WTC11 (cell line): Measurements from ENCODE around the gene BFSP2.

Experiments used
- KAT7 ChIP-seq: sonication (generic); formaldehyde crosslinking; IDR thresholded peaks from 2 replicates; pipeline ENCODE4 v1.8.1; 2023; ENCODE audit warnings: missing genetic modification reagents, mild to moderate bottlenecking, borderline replicate concordance
- TCF7 ChIP-seq: sonication (generic); formaldehyde crosslinking; IDR thresholded peaks from 2 replicates; pipeline ENCODE4 v1.8.0; 2022; ENCODE audit warnings: mild to moderate bottlenecking, low read depth, missing genetic modification reagents, moderate library complexity
- TF ChIP-seq, protein P1 (sequence below): fragments of 200-600 bp; IDR thresholded peaks from 2 replicates; pipeline ENCODE4 v1.8.0; 2022; ENCODE audit warnings: antibody characterized with exemption
- TF ChIP-seq, protein P2 (sequence below): sonication (generic); formaldehyde crosslinking; IDR thresholded peaks from 2 replicates; pipeline ENCODE4 v1.8.0; 2022; ENCODE audit warnings: mild to moderate bottlenecking, missing genetic modification reagents
- TF ChIP-seq, protein P3 (sequence below): sonication (generic); formaldehyde crosslinking; IDR thresholded peaks from 2 replicates; pipeline ENCODE4 v1.8.1; 2023; ENCODE audit warnings: mild to moderate bottlenecking, missing genetic modification reagents

DNA sequence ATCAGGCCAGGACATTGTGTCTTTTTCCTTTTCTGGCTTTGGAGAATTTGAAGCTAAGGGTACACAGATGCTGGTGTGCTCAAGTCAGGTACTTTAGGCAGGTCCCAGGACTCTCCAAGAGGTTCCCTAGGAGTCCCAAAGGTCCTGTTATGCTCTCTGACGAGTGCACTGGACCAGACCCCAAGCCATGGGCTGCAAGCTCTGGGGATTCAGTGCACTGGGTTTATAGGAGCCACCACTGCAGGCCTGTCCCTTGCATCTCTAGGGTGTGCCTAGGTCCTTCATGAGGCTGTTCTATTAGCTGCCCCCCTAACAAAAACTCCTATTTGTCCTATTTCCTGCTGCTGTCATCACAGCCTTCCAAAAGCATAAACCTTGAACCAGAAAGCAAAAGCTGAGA is 31.9 kb upstream of the BFSP2 start:
- TF ChIP-seq, protein P1, sequence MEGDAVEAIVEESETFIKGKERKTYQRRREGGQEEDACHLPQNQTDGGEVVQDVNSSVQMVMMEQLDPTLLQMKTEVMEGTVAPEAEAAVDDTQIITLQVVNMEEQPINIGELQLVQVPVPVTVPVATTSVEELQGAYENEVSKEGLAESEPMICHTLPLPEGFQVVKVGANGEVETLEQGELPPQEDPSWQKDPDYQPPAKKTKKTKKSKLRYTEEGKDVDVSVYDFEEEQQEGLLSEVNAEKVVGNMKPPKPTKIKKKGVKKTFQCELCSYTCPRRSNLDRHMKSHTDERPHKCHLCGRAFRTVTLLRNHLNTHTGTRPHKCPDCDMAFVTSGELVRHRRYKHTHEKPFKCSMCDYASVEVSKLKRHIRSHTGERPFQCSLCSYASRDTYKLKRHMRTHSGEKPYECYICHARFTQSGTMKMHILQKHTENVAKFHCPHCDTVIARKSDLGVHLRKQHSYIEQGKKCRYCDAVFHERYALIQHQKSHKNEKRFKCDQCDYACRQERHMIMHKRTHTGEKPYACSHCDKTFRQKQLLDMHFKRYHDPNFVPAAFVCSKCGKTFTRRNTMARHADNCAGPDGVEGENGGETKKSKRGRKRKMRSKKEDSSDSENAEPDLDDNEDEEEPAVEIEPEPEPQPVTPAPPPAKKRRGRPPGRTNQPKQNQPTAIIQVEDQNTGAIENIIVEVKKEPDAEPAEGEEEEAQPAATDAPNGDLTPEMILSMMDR, result no peak
- no peak for TF ChIP-seq TCF7 (CRISPR knock-in tag)
- TF ChIP-seq, protein P2, sequence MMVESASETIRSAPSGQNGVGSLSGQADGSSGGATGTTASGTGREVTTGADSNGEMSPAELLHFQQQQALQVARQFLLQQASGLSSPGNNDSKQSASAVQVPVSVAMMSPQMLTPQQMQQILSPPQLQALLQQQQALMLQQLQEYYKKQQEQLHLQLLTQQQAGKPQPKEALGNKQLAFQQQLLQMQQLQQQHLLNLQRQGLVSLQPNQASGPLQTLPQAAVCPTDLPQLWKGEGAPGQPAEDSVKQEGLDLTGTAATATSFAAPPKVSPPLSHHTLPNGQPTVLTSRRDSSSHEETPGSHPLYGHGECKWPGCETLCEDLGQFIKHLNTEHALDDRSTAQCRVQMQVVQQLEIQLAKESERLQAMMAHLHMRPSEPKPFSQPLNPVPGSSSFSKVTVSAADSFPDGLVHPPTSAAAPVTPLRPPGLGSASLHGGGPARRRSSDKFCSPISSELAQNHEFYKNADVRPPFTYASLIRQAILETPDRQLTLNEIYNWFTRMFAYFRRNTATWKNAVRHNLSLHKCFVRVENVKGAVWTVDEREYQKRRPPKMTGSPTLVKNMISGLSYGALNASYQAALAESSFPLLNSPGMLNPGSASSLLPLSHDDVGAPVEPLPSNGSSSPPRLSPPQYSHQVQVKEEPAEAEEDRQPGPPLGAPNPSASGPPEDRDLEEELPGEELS, result no peak
- no peak for TF ChIP-seq KAT7 (CRISPR knock-in tag)
- TF ChIP-seq, protein P3, sequence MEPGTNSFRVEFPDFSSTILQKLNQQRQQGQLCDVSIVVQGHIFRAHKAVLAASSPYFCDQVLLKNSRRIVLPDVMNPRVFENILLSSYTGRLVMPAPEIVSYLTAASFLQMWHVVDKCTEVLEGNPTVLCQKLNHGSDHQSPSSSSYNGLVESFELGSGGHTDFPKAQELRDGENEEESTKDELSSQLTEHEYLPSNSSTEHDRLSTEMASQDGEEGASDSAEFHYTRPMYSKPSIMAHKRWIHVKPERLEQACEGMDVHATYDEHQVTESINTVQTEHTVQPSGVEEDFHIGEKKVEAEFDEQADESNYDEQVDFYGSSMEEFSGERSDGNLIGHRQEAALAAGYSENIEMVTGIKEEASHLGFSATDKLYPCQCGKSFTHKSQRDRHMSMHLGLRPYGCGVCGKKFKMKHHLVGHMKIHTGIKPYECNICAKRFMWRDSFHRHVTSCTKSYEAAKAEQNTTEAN (CRISPR knock-in tag), result no peak
